RKO (cell line): ENCODE data around the gene PDZD4.

Experiments
- DNase-seq: peaks from one replicate; pipeline ENCODE4 v3.0.0-alpha.2; 2016; ENCODE audit warnings: low spot score

PDZD4 gene

GRCh38 chrX:153806999-153807575 lies 23.3 kb downstream of the PDZD4 start:
- DNase-seq: no peak

- no peak for DNase-seq
Measured at GRCh38 chrX:153805436-153805835, 24.9 kb downstream of the PDZD4 start.

GRCh38 chrX:153804621-153805020 lies 25.7 kb downstream of the PDZD4 start:
- no peak for DNase-seq

- no peak for DNase-seq
Measured at GRCh38 chrX:153804100-153804595, 26.2 kb downstream of the PDZD4 start.

GRCh38 chrX:153803211-153804099 lies 26.9 kb downstream of the PDZD4 start:
- DNase-seq: no peak

GRCh38 chrX:153802513-153803045 lies 27.8 kb downstream of the PDZD4 start:
- DNase-seq: no peak

GRCh38 chrX:153801669-153802068 lies 28.7 kb downstream of the PDZD4 start:
- no peak for DNase-seq

GRCh38 chrX:153800746-153801145 lies 29.6 kb downstream of the PDZD4 start:
- no peak for DNase-seq

GRCh38 chrX:153800177-153800722 lies 30.1 kb downstream of the PDZD4 start:
- no peak for DNase-seq

- no peak for DNase-seq
Measured at GRCh38 chrX:153799326-153799725, 31.0 kb downstream of the PDZD4 start.

GRCh38 chrX:153797415-153798015 lies 32.8 kb downstream of the PDZD4 start:
- DNase-seq: no peak

GRCh38 chrX:153794897-153795816 lies 35.2 kb downstream of the PDZD4 start:
- DNase-seq: peak; percentile 18

GRCh38 chrX:153794018-153794896 lies 36.1 kb downstream of the PDZD4 start, which contains the start of the genes IDH3G and SSR4:
Gene IDH3G (minus strand): TSS chrX:153794375. CDS start chrX:153794326, 49 bp downstream.
Gene SSR4 (plus strand): TSS chrX:153794668. CDS start chrX:153794688, 20 bp downstream.
- peak; percentile 94 for DNase-seq

- DNase-seq: peak; percentile 34
Measured at GRCh38 chrX:153793291-153793690, 37.1 kb downstream of the PDZD4 start.

- DNase-seq: no peak
Measured at GRCh38 chrX:153792368-153792767, 38.0 kb downstream of the PDZD4 start.

- DNase-seq: no peak
Measured at GRCh38 chrX:153791104-153791852, 39.1 kb downstream of the PDZD4 start.

- no peak for DNase-seq
Measured at GRCh38 chrX:153789654-153790053, 40.7 kb downstream of the PDZD4 start.

- no peak for DNase-seq
Measured at GRCh38 chrX:153786669-153787068, 43.7 kb downstream of the PDZD4 start.

- DNase-seq: no peak
Measured at GRCh38 chrX:153784325-153784967, 45.9 kb downstream of the PDZD4 start.
